Motor neuron (in vitro differentiated cells): ENCODE measurements around the gene PARP16. TPM values are rescaled to one million over a fixed set of nuclear protein-coding genes. Genes with fewer than 3 reads are reported as not detected.
A peak's percentile ranks its signal among the peaks of the same experiment; 100 is the strongest.

Experiments
- ATAC-seq, 8 experiments: fragments of 200-7000 bp; cut with Tn5 transposase; replicated peaks in 6 of 8; 2 replicates each; pipeline ENCODE4 v1.8.0; 2021; ENCODE audit warnings: mild to moderate bottlenecking in 8 of 8, moderate library complexity in 8 of 8
- H3K27ac ChIP-seq, 2 donors: fragments of 250-450 bp; sonication (Bioruptor Pico); 2 replicates each; pipeline ENCODE4 v1.9.0; 2021; ENCODE audit warnings: antibody characterized with exemption in 2 of 2, mild to moderate bottlenecking in 2 of 2, moderate library complexity in 1 of 2
- H3K4me1 ChIP-seq, 2 donors: fragments of 250-450 bp; sonication (Bioruptor Pico); replicated peaks in 1 of 2; 2 replicates each; pipeline ENCODE4 v1.6.1; 2021; ENCODE audit warnings: antibody characterized with exemption in 2 of 2, mild to moderate bottlenecking in 2 of 2, moderate library complexity in 1 of 2
- H3K4me3 ChIP-seq, 5 donors: fragments of 250-450 bp; sonication (Bioruptor Pico); 2 replicates each; pipeline ENCODE4 v1.9.0; 2021; ENCODE audit warnings: antibody characterized with exemption in 5 of 5, mild to moderate bottlenecking in 5 of 5, moderate library complexity in 4 of 5
- WGBS, 10 experiments: fragments of 450-650 bp; shearing (Covaris generic); methylation state at CpG; one replicate each; pipeline ENCODE4 v1.0.0; 2022; 5-methylcytosine and 5-hydroxymethylcytosine counted together
- in situ Hi-C, 9 experiments: fragments of 400-800 bp; cut with MboI; loops; one replicate each; pipeline ENCODE4 v1.15.0; 2021; ENCODE audit warnings: low sequenced_read_pairs in 9 of 9, low pct_unique_long_range_greater_than_20kb in 2 of 9; ENCODE audit not compliant: unreplicated experiment in 9 of 9
- total RNA-seq, 8 experiments: library from RNA; unstranded; fragments of 300-600 nt; gene quantifications; 2 replicates each; pipeline versions ENCODE4 v1.2.3 to v1.2.4, GENCODE V29; 2022

PARP16 gene
- total RNA-seq, 8 experiments from 2014 or later, result 2.7 to 15.3 (median 6.7) TPM

GRCh38 chr15:65215496-65215895 lies 71.2 kb downstream of the PARP16 start:
- H3K4me1 ChIP-seq, result peaks cover 0 to 7% of the 10 kb centered on the region in 2 donors
- H3K27ac ChIP-seq, result no peak overlapping the region
- no peak overlapping the region for H3K4me3 ChIP-seq
- in situ Hi-C loops, result no loop called here
- no peak for ATAC-seq

- no peak overlapping the region for H3K4me3 ChIP-seq
- 36 to 100% (median 86%) methylated on average over 1 to 4 of the region's 4 CpGs; no CpG with 5 or more reads in 1 of the 10 experiments for WGBS, 10 experiments
- no peak for ATAC-seq
- peaks cover 5 to 10% of the 10 kb centered on the region in 2 donors for H3K4me1 ChIP-seq
- in situ Hi-C loops, result no loop called here
- no peak overlapping the region for H3K27ac ChIP-seq
These were observed 72.7 kb downstream of the PARP16 start for GRCh38 chr15:65214010-65214409.

GRCh38 chr15:65213241-65213640 lies 73.4 kb downstream of the PARP16 start:
- ATAC-seq, result no peak
- in situ Hi-C loops, result no loop called here
- H3K4me1 ChIP-seq, result peaks cover 13 to 16% of the 10 kb centered on the region in 2 donors
- H3K27ac ChIP-seq, result no peak overlapping the region
- WGBS, 10 experiments, result 0 to 80% (median 59%) methylated on average over 1 of the region's 2 CpGs; no CpG with 5 or more reads in 6 of the 10 experiments
- no peak overlapping the region for H3K4me3 ChIP-seq

DNA sequence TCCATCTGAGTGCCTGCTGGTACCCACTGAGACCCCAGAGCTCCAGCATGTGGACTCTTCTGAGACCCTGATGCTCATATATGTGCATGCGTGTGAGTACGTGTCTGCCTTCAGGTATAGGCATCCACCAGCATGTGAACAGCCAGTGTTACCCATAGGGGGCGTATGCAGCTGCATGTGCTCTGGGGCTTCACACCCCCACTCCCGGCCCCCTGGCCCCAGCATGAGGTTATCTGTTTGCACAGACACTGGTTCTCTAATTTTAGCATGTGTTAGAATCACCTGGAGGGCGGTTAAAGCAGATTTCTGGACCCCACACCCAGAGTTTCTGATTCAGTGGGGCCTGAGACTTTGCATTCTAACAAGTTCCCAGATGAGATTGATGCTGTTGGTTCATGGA lies 74.6 kb downstream of the PARP16 start:
- Histone ChIP-seq H3K4me3 (no peak overlapping the region), H3K27ac (no peak overlapping the region), H3K4me1 (peaks cover 15 to 17% of the 10 kb centered on the region in 2 donors)
- peak in 4 of 8 experiments; percentile 11 to 77 (median 15) for ATAC-seq
- 58 to 100% (median 100%) methylated on average over 1 to 3 of the region's 5 CpGs; no CpG with 5 or more reads in 7 of the 10 experiments for WGBS, 10 experiments
- in situ Hi-C loops, result no loop called here

GRCh38 chr15:65211482-65211982 lies 75.2 kb downstream of the PARP16 start:
- ATAC-seq, result peak in 6 of 8 experiments; percentile 21 to 67 (median 52)
- in situ Hi-C loops, result no loop called here
- H3K27ac ChIP-seq, result no peak overlapping the region
- WGBS, 10 experiments, result 46 to 100% (median 80%) methylated on average over 1 to 3 of the region's 6 CpGs; no CpG with 5 or more reads in 6 of the 10 experiments
- H3K4me1 ChIP-seq, result peaks cover 15 to 17% of the 10 kb centered on the region in 2 donors
- H3K4me3 ChIP-seq, result no peak overlapping the region

DNA sequence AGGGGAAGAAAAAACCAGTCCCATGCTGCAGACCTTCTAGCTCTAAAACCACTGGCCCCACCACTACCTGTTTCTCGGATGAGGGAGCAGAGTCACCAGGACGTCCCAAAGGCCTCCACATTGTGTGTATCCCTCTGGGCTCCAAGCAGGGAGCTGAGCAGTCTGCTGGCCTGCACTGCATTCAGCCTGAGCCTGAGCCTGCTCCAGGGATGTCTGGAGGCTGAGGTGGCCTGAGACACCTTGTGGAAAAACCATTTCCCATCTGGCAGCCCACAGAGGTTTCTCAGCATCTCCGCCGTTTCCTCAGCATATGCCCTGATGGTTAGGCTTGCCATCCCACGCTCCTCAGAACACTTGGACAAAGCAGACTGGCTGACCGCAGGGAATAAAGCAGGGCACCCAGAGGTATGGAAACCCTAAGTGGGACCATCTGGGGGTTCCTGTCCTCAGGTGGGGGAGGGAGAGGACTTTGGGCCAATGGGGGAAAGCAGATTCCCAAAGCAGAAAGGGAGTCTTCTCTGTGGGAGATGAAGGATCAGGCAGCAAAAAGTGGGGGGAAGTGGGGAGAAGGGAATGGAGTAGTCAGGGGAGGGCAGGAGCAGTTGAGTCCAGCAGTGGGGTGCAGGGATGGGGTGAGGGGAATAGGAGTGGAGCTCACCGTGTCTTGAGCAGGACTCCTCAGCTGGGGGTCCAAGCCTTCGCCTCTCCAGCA lies 75.8 kb downstream of the PARP16 start, which contains the start of gene CILP:
TSS of gene CILP (minus strand) at position 704 of the 712 bp plus-strand sequence. CDS start 1,718 bp downstream, outside the sequence.
- no peak for ATAC-seq
- 49 to 100% (median 100%) methylated on average over 1 to 5 of the region's 8 CpGs; no CpG with 5 or more reads in 5 of the 10 experiments for WGBS, 10 experiments
- in situ Hi-C loops, result no loop called here
- H3K4me1 ChIP-seq, result peaks cover 15 to 17% of the 10 kb centered on the region in 2 donors
- no peak within 1 kb of the TSS for H3K27ac ChIP-seq
- no peak within 1 kb of the TSS for H3K4me3 ChIP-seq

DNA sequence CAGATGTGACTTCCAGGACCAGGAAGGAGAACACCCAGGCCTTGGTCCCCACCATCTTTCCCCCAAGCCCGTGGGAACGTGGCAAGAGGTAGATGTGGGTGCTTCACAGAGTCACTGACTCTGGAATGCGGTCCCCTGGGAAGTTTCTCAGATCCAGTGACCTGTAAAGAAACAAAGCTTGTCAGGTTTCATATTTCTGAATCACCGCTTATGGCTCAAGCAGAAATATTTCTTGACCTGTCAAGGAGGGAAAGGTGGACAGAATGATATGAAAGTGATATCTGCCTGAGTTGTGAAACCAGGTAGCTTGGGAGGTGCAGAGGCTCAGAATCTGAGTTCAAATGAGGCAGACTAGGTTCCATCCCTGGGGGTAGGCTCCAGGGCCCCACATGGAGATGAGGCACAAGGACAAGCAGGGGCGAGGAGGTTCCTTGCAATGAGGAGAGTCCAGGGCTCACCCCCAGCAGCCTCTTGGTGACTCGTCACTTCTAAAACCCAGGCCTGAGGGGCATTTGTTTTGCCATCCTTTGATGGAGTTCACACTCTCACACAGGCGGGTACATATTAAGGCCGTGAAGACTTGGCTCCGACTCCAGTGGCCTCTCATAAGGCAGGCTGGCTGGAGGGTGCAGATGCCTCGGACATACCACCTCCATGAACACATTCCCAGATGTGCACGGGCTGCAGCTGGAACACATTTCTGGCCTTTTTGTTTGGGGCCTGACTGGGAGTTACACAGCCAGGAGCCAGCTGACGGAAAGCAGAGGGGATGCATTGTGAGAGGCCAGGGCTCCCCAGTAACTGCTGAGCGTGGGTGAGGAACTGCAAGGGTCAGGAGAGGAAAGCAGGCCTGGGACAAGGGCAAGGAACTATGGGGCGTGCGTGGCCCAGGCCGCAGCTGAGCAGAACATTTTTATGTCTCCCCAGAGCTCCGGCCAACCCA lies 76.7 kb downstream of the PARP16 start:
- no peak overlapping the region for H3K27ac ChIP-seq
- no peak overlapping the region for H3K4me3 ChIP-seq
- in situ Hi-C loops, result no loop called here
- WGBS, 10 experiments, result 17 to 100% (median 77%) methylated on average over 1 to 7 of the region's 17 CpGs; no CpG with 5 or more reads in 1 of the 10 experiments
- H3K4me1 ChIP-seq, result peaks cover 15 to 17% of the 10 kb centered on the region in 2 donors
- no peak for ATAC-seq

DNA sequence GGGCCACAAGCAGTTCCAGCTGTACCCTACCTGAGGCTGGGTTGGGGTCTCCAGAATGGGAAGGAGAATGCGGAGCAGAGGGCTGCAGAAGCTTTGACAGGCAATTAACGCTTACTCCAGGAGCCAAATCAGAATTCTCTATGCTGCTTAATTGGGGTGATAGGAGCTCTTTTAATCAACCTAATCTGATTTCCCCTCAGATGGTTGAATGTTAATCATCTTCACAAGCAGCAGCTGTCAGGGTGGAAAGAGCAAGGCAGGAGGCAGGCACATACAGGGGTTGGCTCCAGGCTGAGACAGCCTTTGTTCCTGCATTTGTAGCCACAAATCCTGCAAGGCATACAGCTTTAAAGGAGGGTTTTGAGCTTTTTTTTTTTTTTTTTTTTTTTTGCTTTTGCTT lies 78.0 kb downstream of the PARP16 start:
- in situ Hi-C loops, result no loop called here
- 63 to 100% (median 87%) methylated on average over 1 to 2 of the region's 2 CpGs; no CpG with 5 or more reads in 4 of the 10 experiments for WGBS, 10 experiments
- peak in 5 of 8 experiments; percentile 55 to 72 (median 65) for ATAC-seq
- Histone ChIP-seq H3K4me1 (peaks cover 15 to 17% of the 10 kb centered on the region in 2 donors), H3K27ac (peak overlapping the region in 1 of 2 donors; percentile 39), H3K4me3 (no peak overlapping the region)

Other genes with a start within 250 kb of the PARP16 start
- gene SLC51B, start 241.5 kb downstream of the PARP16 start, total RNA-seq, result 1 to 10 TPM in 3 of 8 experiments, under 1 TPM in 2, not detected in 3; 0.27 to 3.1 (median 1.3) TPM
- under 1 TPM in 5 of 8 experiments, not detected in 3; 0.05 to 0.73 (median 0.15) TPM for gene RASL12, start 218.9 kb downstream of the PARP16 start, total RNA-seq
- under 1 TPM in 5 of 8 experiments, not detected in 3; 0.10 to 0.28 (median 0.18) TPM for gene KBTBD13, start 210.1 kb downstream of the PARP16 start, total RNA-seq
- gene UBAP1L, start 171.7 kb downstream of the PARP16 start, total RNA-seq, result 1 to 10 TPM; 1.5 to 5.6 (median 3.9) TPM
- gene PDCD7, start 153.1 kb downstream of the PARP16 start, total RNA-seq, result 10 to 100 TPM; 13.4 to 20.9 (median 17.5) TPM
- gene CLPX, start 101.5 kb downstream of the PARP16 start, total RNA-seq, result 10 to 100 TPM; 25.5 to 76.3 (median 31.0) TPM
- 10 to 100 TPM in 1 of 8 experiments, 1 to 10 TPM in 1, under 1 TPM in 6; 0.16 to 15.0 (median 0.39) TPM for gene CILP, start 75.4 kb downstream of the PARP16 start, total RNA-seq
- gene RNU5A-1, start 9.2 kb upstream of the PARP16 start, total RNA-seq, result under 1 TPM; under 0.01 TPM
- gene RNU5B-1, start 17.8 kb upstream of the PARP16 start, total RNA-seq, result under 1 TPM; under 0.01 TPM
- 100 to 1,000 TPM in 1 of 8 experiments, 10 to 100 TPM in 3, 1 to 10 TPM in 2, under 1 TPM in 2; 0.15 to 189 (median 10.9) TPM for gene IGDCC3, start 91.1 kb upstream of the PARP16 start, total RNA-seq
- 10 to 100 TPM in 2 of 8 experiments, 1 to 10 TPM in 6; 1.9 to 21.0 (median 6.7) TPM for gene IGDCC4, start 136.1 kb upstream of the PARP16 start, total RNA-seq
- gene DPP8, start 230.8 kb upstream of the PARP16 start, total RNA-seq, result 10 to 100 TPM; 18.4 to 42.8 (median 24.7) TPM
- 100 to 1,000 TPM in 2 of 8 experiments, 10 to 100 TPM in 6; 66.5 to 160 (median 82.2) TPM for gene HACD3, start 243.6 kb upstream of the PARP16 start, total RNA-seq